ENCODE measurements around the gene ZNF446.
"Not testable (repeated sequence)": the region's sequence is repeated elsewhere in the genome, so short reads cannot be mapped to it uniquely, and the experiment has no call there.

ZNF446 gene

GRCh38 chr19:58470837-58471543 lies 5.2 kb upstream of the ZNF446 start:
- H3K36me3 ChIP-seq (ENCODE audit: control insufficient read depth, insufficient read depth, low read length): peaks cover 26% of the 10 kb centered on the region; the same call in 1 of the 2 replicates
- H3K27me3 ChIP-seq (ENCODE audit: control insufficient read depth, insufficient read depth, low read length); H3K9me3 ChIP-seq (ENCODE audit: control insufficient read depth, insufficient read depth, low read length); H3K4me3 ChIP-seq (ENCODE audit: low read depth, low read length); H3K9ac ChIP-seq (ENCODE audit: low read depth, low read length); H3K27ac ChIP-seq (ENCODE audit: low read depth, low read length); H3K4me1 ChIP-seq (ENCODE audit: control insufficient read depth, insufficient read depth, low read length): not testable (repeated sequence)

- Histone ChIP-seq H3K4me1 (ENCODE audit: control insufficient read depth, insufficient read depth, low read length) (peaks cover 2% of the 10 kb centered on the region; the same call in 1 of the 2 replicates), H3K27ac (ENCODE audit: low read depth, low read length) (no peak overlapping the region), H3K9me3 (ENCODE audit: control insufficient read depth, insufficient read depth, low read length) (no peaks in the 10 kb centered on the region), H3K9ac (ENCODE audit: low read depth, low read length) (no peak overlapping the region), H3K36me3 (ENCODE audit: control insufficient read depth, insufficient read depth, low read length) (peaks cover 26% of the 10 kb centered on the region; the same call in 1 of the 2 replicates), H3K27me3 (ENCODE audit: control insufficient read depth, insufficient read depth, low read length) (no peaks in the 10 kb centered on the region), H3K4me3 (ENCODE audit: low read depth, low read length) (no peak overlapping the region)
Measured at GRCh38 chr19:58471736-58472135, 4.4 kb upstream of the ZNF446 start.

DNA sequence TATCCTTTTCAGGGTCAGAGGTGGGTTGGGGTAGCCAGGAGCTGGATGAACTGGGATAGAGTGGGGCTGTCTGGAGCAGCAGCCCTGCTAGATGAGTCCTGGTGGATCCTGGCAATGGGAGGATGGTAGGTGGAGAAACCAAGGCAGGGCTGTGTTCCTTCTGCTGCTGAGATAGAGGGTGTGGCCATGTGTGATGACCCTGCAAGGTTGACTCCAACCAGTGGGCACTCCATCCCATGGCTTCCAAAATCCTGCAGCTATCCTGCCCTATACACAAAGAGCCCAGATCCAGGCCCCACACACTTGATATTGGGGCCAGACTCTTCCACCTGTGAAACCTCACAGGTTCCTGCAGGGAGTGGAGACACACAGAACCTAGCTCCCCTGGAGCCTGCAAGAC lies 2.4 kb upstream of the ZNF446 start:
- Histone ChIP-seq H3K4me1 (ENCODE audit: control insufficient read depth, insufficient read depth, low read length) (peaks cover 4% of the 10 kb centered on the region; the same call in 1 of the 2 replicates), H3K4me3 (ENCODE audit: low read depth, low read length) (no peak overlapping the region), H3K9ac (ENCODE audit: low read depth, low read length) (no peak overlapping the region), H3K27me3 (ENCODE audit: control insufficient read depth, insufficient read depth, low read length) (no peaks in the 10 kb centered on the region), H3K27ac (ENCODE audit: low read depth, low read length) (no peak overlapping the region), H3K9me3 (ENCODE audit: control insufficient read depth, insufficient read depth, low read length) (no peaks in the 10 kb centered on the region), H3K36me3 (ENCODE audit: control insufficient read depth, insufficient read depth, low read length) (peaks cover 26% of the 10 kb centered on the region; the same call in 1 of the 2 replicates)

GRCh38 chr19:58474291-58474996 lies 1.7 kb upstream of the ZNF446 start:
- no peak overlapping the region for H3K4me3 ChIP-seq (ENCODE audit: low read depth, low read length)
- H3K36me3 ChIP-seq (ENCODE audit: control insufficient read depth, insufficient read depth, low read length): peaks cover 22% of the 10 kb centered on the region; the same call in 1 of the 2 replicates
- H3K27ac ChIP-seq (ENCODE audit: low read depth, low read length): no peak overlapping the region
- H3K9ac ChIP-seq (ENCODE audit: low read depth, low read length): no peak overlapping the region
- H3K27me3 ChIP-seq (ENCODE audit: control insufficient read depth, insufficient read depth, low read length): no peaks in the 10 kb centered on the region
- peaks cover 4% of the 10 kb centered on the region; the same call in 1 of the 2 replicates for H3K4me1 ChIP-seq (ENCODE audit: control insufficient read depth, insufficient read depth, low read length)
- no peaks in the 10 kb centered on the region for H3K9me3 ChIP-seq (ENCODE audit: control insufficient read depth, insufficient read depth, low read length)

DNA sequence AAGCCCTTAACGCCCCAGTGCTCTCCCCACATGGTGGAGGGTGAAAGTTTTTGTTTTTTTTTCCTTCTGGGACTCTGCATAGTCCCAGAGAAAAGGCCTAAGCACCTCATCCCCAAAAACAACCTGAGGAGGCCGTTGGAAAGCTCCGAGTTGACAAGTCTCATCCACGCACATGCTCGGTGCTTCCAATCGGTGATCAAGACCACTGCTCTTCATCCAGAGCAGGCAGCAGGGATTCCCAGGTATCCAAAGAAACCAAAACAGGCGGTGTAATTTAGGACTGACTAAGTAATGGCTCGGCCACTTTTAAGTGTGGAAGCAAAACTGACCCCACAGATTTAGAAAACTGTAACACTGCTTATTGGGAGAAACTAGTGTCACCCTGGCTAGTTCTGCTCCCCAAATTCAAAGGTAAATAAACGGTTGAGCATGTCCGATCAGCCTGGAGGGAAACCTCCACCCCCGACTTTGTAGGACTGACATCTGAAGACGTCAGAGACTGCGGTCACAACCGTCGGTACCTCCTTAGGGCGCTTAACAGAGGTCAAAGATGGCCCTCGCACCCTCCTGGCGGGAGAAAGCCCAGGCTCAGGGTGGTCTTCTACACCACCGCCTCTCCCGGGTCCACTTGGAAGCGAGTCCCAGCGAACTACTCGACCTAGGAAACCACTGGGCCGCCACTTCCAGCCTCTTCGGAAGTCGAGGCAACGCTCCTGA lies 997 bp upstream of the ZNF446 start:
- H3K27ac ChIP-seq (ENCODE audit: low read depth, low read length): peak overlapping the region; percentile 95
- peaks cover 19% of the 10 kb centered on the region; the same call in 1 of the 2 replicates for H3K36me3 ChIP-seq (ENCODE audit: control insufficient read depth, insufficient read depth, low read length)
- H3K9ac ChIP-seq (ENCODE audit: low read depth, low read length): no peak overlapping the region
- no peaks in the 10 kb centered on the region for H3K9me3 ChIP-seq (ENCODE audit: control insufficient read depth, insufficient read depth, low read length)
- no peaks in the 10 kb centered on the region for H3K27me3 ChIP-seq (ENCODE audit: control insufficient read depth, insufficient read depth, low read length)
- peak overlapping the region; percentile 86 for H3K4me3 ChIP-seq (ENCODE audit: low read depth, low read length)
- peaks cover 4% of the 10 kb centered on the region; the same call in 1 of the 2 replicates for H3K4me1 ChIP-seq (ENCODE audit: control insufficient read depth, insufficient read depth, low read length)

- Histone ChIP-seq H3K9me3 (ENCODE audit: control insufficient read depth, insufficient read depth, low read length) (no peaks in the 10 kb centered on the region), H3K27me3 (ENCODE audit: control insufficient read depth, insufficient read depth, low read length) (no peaks in the 10 kb centered on the region), H3K4me3 (ENCODE audit: low read depth, low read length) (peak overlapping the region; percentile 86), H3K9ac (ENCODE audit: low read depth, low read length) (peak overlapping the region; percentile 70), H3K27ac (ENCODE audit: low read depth, low read length) (peak overlapping the region; percentile 95), H3K36me3 (ENCODE audit: control insufficient read depth, insufficient read depth, low read length) (peaks cover 18% of the 10 kb centered on the region; the same call in 1 of the 2 replicates), H3K4me1 (ENCODE audit: control insufficient read depth, insufficient read depth, low read length) (peaks cover 4% of the 10 kb centered on the region; the same call in 1 of the 2 replicates)
Measured at GRCh38 chr19:58476498-58477015, 405 bp downstream of the ZNF446 start.

DNA sequence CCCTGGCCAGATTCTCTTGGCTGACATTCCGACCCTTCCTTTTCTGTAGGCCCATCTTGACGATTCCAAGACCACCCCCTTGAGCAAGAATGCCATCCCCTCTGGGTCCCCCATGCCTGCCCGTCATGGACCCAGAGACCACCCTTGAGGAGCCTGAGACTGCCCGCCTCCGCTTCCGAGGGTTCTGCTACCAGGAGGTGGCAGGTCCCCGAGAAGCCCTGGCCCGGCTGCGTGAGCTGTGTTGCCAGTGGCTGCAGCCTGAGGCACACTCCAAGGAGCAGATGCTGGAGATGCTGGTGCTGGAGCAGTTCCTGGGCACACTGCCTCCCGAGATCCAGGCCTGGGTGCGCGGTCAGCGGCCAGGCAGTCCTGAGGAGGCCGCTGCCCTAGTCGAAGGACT lies 978 bp downstream of the ZNF446 start:
- Histone ChIP-seq H3K9ac (ENCODE audit: low read depth, low read length) (no peak overlapping the region), H3K36me3 (ENCODE audit: control insufficient read depth, insufficient read depth, low read length) (peaks cover 12% of the 10 kb centered on the region; the same call in 1 of the 2 replicates), H3K4me3 (ENCODE audit: low read depth, low read length) (no peak overlapping the region; the same call in 1 of the 2 replicates)

DNA sequence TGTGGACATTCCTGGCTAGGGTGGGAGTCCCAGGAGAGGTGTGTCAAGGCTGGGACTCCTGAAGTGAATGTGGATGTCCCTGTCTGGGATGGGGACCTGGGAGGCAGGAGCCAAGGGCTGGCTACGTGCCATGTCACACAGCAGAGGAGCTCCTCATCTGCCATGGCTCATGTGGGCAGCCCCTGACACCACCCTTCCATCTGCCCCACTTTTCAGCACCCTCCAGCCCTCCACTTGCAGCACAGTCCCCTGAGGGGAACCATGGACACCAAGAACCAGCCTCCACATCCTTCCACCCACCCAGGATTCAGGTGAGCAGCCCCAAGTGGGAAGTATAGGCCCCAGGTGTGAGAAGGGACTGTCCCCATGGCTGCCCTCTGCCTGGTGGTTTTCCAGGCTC lies 1.7 kb downstream of the ZNF446 start:
- no peak overlapping the region for H3K9ac ChIP-seq (ENCODE audit: low read depth, low read length)
- no peak overlapping the region for H3K27ac ChIP-seq (ENCODE audit: low read depth, low read length)

More for the DNA sequence above, 978 bp downstream of the ZNF446 start:
- H3K27me3 ChIP-seq (ENCODE audit: control insufficient read depth, insufficient read depth, low read length): no peaks in the 10 kb centered on the region
- no peak overlapping the region for H3K27ac ChIP-seq (ENCODE audit: low read depth, low read length)
- no peaks in the 10 kb centered on the region for H3K9me3 ChIP-seq (ENCODE audit: control insufficient read depth, insufficient read depth, low read length)
- H3K4me1 ChIP-seq (ENCODE audit: control insufficient read depth, insufficient read depth, low read length): peaks cover 4% of the 10 kb centered on the region; the same call in 1 of the 2 replicates

DNA sequence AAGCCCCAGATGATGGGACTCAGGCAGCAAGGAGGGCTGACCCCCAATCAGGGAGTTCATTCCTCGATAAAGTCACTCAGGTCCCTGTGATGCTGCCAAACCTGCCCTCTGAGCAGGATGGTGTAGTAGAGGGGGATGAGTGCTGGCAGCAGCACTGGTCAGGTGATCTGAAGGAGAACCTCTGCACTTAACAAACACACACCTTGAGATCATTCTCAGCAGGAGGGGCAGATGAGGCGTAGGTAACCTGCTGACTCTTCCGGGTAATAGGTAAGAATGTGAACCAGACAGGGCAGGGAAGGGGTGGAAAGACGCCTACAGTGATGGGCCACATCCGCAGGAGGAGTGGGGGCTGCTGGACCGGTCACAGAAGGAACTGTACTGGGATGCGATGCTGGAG lies 3.2 kb downstream of the ZNF446 start:
- H3K27ac ChIP-seq (ENCODE audit: low read depth, low read length): no peak overlapping the region
- H3K36me3 ChIP-seq (ENCODE audit: control insufficient read depth, insufficient read depth, low read length): no peaks in the 10 kb centered on the region
- no peak overlapping the region for H3K9ac ChIP-seq (ENCODE audit: low read depth, low read length)

More for the DNA sequence above, 1.7 kb downstream of the ZNF446 start:
- Histone ChIP-seq H3K4me1 (ENCODE audit: control insufficient read depth, insufficient read depth, low read length) (peaks cover 4% of the 10 kb centered on the region; the same call in 1 of the 2 replicates), H3K4me3 (ENCODE audit: low read depth, low read length) (no peak overlapping the region), H3K36me3 (ENCODE audit: control insufficient read depth, insufficient read depth, low read length) (peaks cover 4% of the 10 kb centered on the region; the same call in 1 of the 2 replicates), H3K27me3 (ENCODE audit: control insufficient read depth, insufficient read depth, low read length) (no peaks in the 10 kb centered on the region), H3K9me3 (ENCODE audit: control insufficient read depth, insufficient read depth, low read length) (no peaks in the 10 kb centered on the region)

GRCh38 chr19:58479736-58480480 lies 3.8 kb downstream of the ZNF446 start:
- Histone ChIP-seq H3K27ac (ENCODE audit: low read depth, low read length) (no peak overlapping the region), H3K9me3 (ENCODE audit: control insufficient read depth, insufficient read depth, low read length) (no peaks in the 10 kb centered on the region), H3K4me1 (ENCODE audit: control insufficient read depth, insufficient read depth, low read length) (peaks cover 4% of the 10 kb centered on the region; the same call in 1 of the 2 replicates), H3K4me3 (ENCODE audit: low read depth, low read length) (no peak overlapping the region), H3K27me3 (ENCODE audit: control insufficient read depth, insufficient read depth, low read length) (no peaks in the 10 kb centered on the region), H3K36me3 (ENCODE audit: control insufficient read depth, insufficient read depth, low read length) (no peaks in the 10 kb centered on the region), H3K9ac (ENCODE audit: low read depth, low read length) (no peak overlapping the region)

More for the DNA sequence above, 3.2 kb downstream of the ZNF446 start:
- H3K4me3 ChIP-seq (ENCODE audit: low read depth, low read length): no peak overlapping the region
- no peaks in the 10 kb centered on the region for H3K27me3 ChIP-seq (ENCODE audit: control insufficient read depth, insufficient read depth, low read length)
- H3K9me3 ChIP-seq (ENCODE audit: control insufficient read depth, insufficient read depth, low read length): no peaks in the 10 kb centered on the region
- peaks cover 4% of the 10 kb centered on the region; the same call in 1 of the 2 replicates for H3K4me1 ChIP-seq (ENCODE audit: control insufficient read depth, insufficient read depth, low read length)
